Thymus (tissue), 11 donors: ENCODE measurements around the gene HOTAIR. TPM values are rescaled to one million over a fixed set of nuclear protein-coding genes. Genes with fewer than 3 reads are reported as not detected.

Experiments
- DNase-seq, 9 donors: peaks; one replicate each; pipeline ENCODE4 v3.0.0-alpha.2; 2013; ENCODE audit warnings: low spot score in 9 of 9, low read depth in 6 of 9, missing footprints in 1 of 9
- H3K27ac ChIP-seq, 2 donors: one replicate each; pipeline ENCODE4 v1.5.1; 2013; ENCODE audit warnings: control low read depth in 1 of 2, low read depth in 1 of 2, low read length in 1 of 2, mild to moderate bottlenecking in 1 of 2, moderate library complexity in 1 of 2
- H3K27me3 ChIP-seq, 2 donors: one replicate each; pipeline ENCODE4 v1.5.1; 2013; ENCODE audit warnings: low read length in 1 of 2; ENCODE audit not compliant: control insufficient read depth in 2 of 2, insufficient read depth in 1 of 2
- H3K36me3 ChIP-seq, 2 donors: one replicate each; pipeline ENCODE4 v1.5.1; 2013; ENCODE audit warnings: low read length in 1 of 2, mild to moderate bottlenecking in 1 of 2, moderate library complexity in 1 of 2; ENCODE audit not compliant: control insufficient read depth in 2 of 2, insufficient read depth in 2 of 2
- H3K4me1 ChIP-seq, 2 donors: one replicate each; pipeline ENCODE4 v1.5.1; 2013; ENCODE audit warnings: low read length in 2 of 2; ENCODE audit not compliant: control insufficient read depth in 2 of 2, insufficient read depth in 2 of 2
- H3K4me3 ChIP-seq, 2 donors: one replicate each; pipeline ENCODE4 v1.5.1; 2013; ENCODE audit warnings: low read length in 2 of 2, control low read depth in 1 of 2, mild to moderate bottlenecking in 1 of 2
- H3K9me3 ChIP-seq, 2 donors: one replicate each; pipeline ENCODE4 v1.5.1; 2013; ENCODE audit warnings: low read length in 1 of 2, mild to moderate bottlenecking in 1 of 2; ENCODE audit not compliant: control insufficient read depth in 2 of 2, insufficient read depth in 1 of 2
- WGBS: extraction: QIAGEN DNeasy Blood & Tissue Kit; methylation state at CpG from one replicate; pipeline ENCODE4 v1.1.7; 2013; 5-methylcytosine and 5-hydroxymethylcytosine counted together
- polyA plus RNA-seq: library from polyadenylated mRNA; stranded (reverse); fragments of 200-250 nt; gene quantifications from one replicate; pipeline ENCODE4 v1.2.3, GENCODE V29; 2013
- total RNA-seq: library from RNA; stranded (reverse); fragments of 120-200 nt; gene quantifications from one replicate; pipeline ENCODE4 v1.2.4, GENCODE V29; 2013
- donor health status: healthy.

The HOTAIR gene
- total and polyA plus RNA-seq, 2 donors: 0.25 TPM; not detected in 1

- Histone ChIP-seq H3K4me3 (peak overlapping the region; percentile 32 to 49), H3K4me1 (peaks cover 3 to 23% of the 10 kb centered on the region in 2 donors), H3K27ac (no peak overlapping the region), H3K36me3 (no peaks in the 10 kb centered on the region), H3K27me3 (peaks cover 91 to 100% of the 10 kb centered on the region in 2 donors), H3K9me3 (peaks cover 0 to 16% of the 10 kb centered on the region in 2 donors)
- WGBS: 24% methylated on average over 29 of the region's 29 CpGs
- no peak for DNase-seq
Measured at GRCh38 chr12:54018468-54018984, 43.8 kb upstream of the HOTAIR start.

GRCh38 chr12:54017878-54018467, 43.2 kb upstream of the HOTAIR start:
- Histone ChIP-seq H3K36me3 (no peaks in the 10 kb centered on the region), H3K27ac (no peak overlapping the region), H3K4me1 (peaks cover 3 to 23% of the 10 kb centered on the region in 2 donors), H3K27me3 (peaks cover 90 to 100% of the 10 kb centered on the region in 2 donors), H3K4me3 (peak overlapping the region; percentile 32 to 49), H3K9me3 (peaks cover 0 to 16% of the 10 kb centered on the region in 2 donors)
- WGBS: 3% methylated on average over 34 of the region's 34 CpGs
- DNase-seq: peak in 7 of 9 donors; percentile 30 to 79 (median 55)

- H3K4me3 ChIP-seq: peak overlapping the region; percentile 32 to 49
- no peak overlapping the region for H3K27ac ChIP-seq
- no peaks in the 10 kb centered on the region for H3K36me3 ChIP-seq
- H3K27me3 ChIP-seq: peaks cover 89 to 100% of the 10 kb centered on the region in 2 donors
- 5% methylated on average over 24 of the region's 24 CpGs for WGBS
- DNase-seq: no peak
- H3K4me1 ChIP-seq: peaks cover 3 to 23% of the 10 kb centered on the region in 2 donors
- H3K9me3 ChIP-seq: peaks cover 0 to 16% of the 10 kb centered on the region in 2 donors
Measured at GRCh38 chr12:54017027-54017788, 42.5 kb upstream of the HOTAIR start.

GRCh38 chr12:54016478-54016964, 41.8 kb upstream of the HOTAIR start:
- no peak for DNase-seq
- no peak overlapping the region for H3K27ac ChIP-seq
- H3K4me3 ChIP-seq: no peak overlapping the region
- H3K9me3 ChIP-seq: peaks cover 0 to 16% of the 10 kb centered on the region in 2 donors
- H3K27me3 ChIP-seq: peaks cover 87 to 100% of the 10 kb centered on the region in 2 donors
- WGBS: 7% methylated on average over 25 of the region's 25 CpGs
- peaks cover 3 to 23% of the 10 kb centered on the region in 2 donors for H3K4me1 ChIP-seq
- no peaks in the 10 kb centered on the region for H3K36me3 ChIP-seq

- Histone ChIP-seq H3K4me3 (no peak overlapping the region), H3K4me1 (peaks cover 3 to 23% of the 10 kb centered on the region in 2 donors), H3K27me3 (peaks cover 86 to 100% of the 10 kb centered on the region in 2 donors), H3K36me3 (no peaks in the 10 kb centered on the region), H3K9me3 (peaks cover 0 to 12% of the 10 kb centered on the region in 2 donors), H3K27ac (no peak overlapping the region)
- 20% methylated on average over 3 of the region's 3 CpGs for WGBS
- no peak for DNase-seq
Measured at GRCh38 chr12:54016051-54016450, 41.3 kb upstream of the HOTAIR start.

GRCh38 chr12:54015018-54015931, 40.5 kb upstream of the HOTAIR start:
- peaks cover 3 to 23% of the 10 kb centered on the region in 2 donors for H3K4me1 ChIP-seq
- no peaks in the 10 kb centered on the region for H3K36me3 ChIP-seq
- 9% methylated on average over 23 of the region's 23 CpGs for WGBS
- peaks cover 84 to 100% of the 10 kb centered on the region in 2 donors for H3K27me3 ChIP-seq
- no peak overlapping the region for H3K4me3 ChIP-seq
- no peak for DNase-seq
- H3K27ac ChIP-seq: no peak overlapping the region
- peaks cover 0 to 13% of the 10 kb centered on the region in 2 donors for H3K9me3 ChIP-seq

- H3K4me1 ChIP-seq: peaks cover 3 to 17% of the 10 kb centered on the region in 2 donors
- peaks cover 83 to 100% of the 10 kb centered on the region in 2 donors for H3K27me3 ChIP-seq
- no peaks in the 10 kb centered on the region for H3K36me3 ChIP-seq
- no peak overlapping the region for H3K27ac ChIP-seq
- peaks cover 0 to 13% of the 10 kb centered on the region in 2 donors for H3K9me3 ChIP-seq
- WGBS: 7% methylated on average over 36 of the region's 36 CpGs
- DNase-seq: no peak
- H3K4me3 ChIP-seq: no peak overlapping the region
Measured at GRCh38 chr12:54014377-54015017, 39.7 kb upstream of the HOTAIR start.
